Kidney epithelial cell (primary cell): ENCODE results near the gene OR13A1. TPM values are rescaled to one million over a fixed set of nuclear protein-coding genes. Genes with fewer than 3 reads are reported as not detected.
"Not testable (repeated sequence)": the region's sequence is repeated elsewhere in the genome, so short reads cannot be mapped to it uniquely, and the experiment has no call there.

ENCODE experiments used
- DNase-seq: peaks from one replicate; pipeline ENCODE4 v3.0.0-alpha.2; 2010; ENCODE audit warnings: low read depth
- H3K27me3 ChIP-seq: 2 replicates; pipeline ENCODE4 v1.6.0; 2011; ENCODE audit warnings: low read length; ENCODE audit not compliant: control insufficient read depth, insufficient read depth
- H3K36me3 ChIP-seq: 2 replicates; pipeline ENCODE4 v1.5.1; 2011; ENCODE audit warnings: low read length; ENCODE audit not compliant: control insufficient read depth, insufficient read depth
- H3K4me3 ChIP-seq: 2 replicates; pipeline ENCODE4 v1.5.1; 2011; ENCODE audit warnings: low read depth, mild to moderate bottlenecking, control low read depth, low read length
- total RNA-seq: library from RNA; depleted of rRNA; stranded (reverse); fragments of >200 nt; gene quantifications from 2 replicates; pipeline ENCODE4 v1.2.3, GENCODE V29; 2015
- TF ChIP-seq, protein P1 (sequence below): IDR thresholded peaks from 2 replicates; pipeline ENCODE4 v1.5.1; 2011; ENCODE audit warnings: mild to moderate bottlenecking, moderate library complexity, low read length, control low read depth, inconsistent platforms; ENCODE audit not compliant: insufficient read depth, poor library complexity, severe bottlenecking

OR13A1 gene
- total RNA-seq, 1 donor from 2014 or later = not detected

DNA sequence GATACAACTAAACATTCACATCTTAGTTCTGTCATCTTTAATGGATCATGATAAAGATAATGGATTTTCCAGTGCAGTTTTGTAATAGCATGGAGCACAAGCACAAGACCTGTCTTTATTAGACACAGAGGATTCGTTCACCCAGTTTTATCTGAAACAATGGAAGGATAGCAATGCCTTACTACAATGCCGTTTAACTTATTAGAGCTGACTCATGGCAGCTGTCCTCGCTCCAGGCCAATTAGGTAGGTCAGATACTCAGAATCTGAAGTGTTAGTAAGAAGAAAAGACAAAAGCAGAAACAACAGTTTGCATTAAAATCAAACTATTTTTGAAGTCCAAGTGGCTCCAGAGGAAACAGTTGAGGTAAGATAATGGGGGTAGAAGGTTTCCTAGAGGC lies 12.8 kb downstream of the OR13A1 start:
- no peaks in the 10 kb centered on the region for H3K27me3 ChIP-seq
- no peak overlapping the region for H3K4me3 ChIP-seq
- TF ChIP-seq, protein P1, sequence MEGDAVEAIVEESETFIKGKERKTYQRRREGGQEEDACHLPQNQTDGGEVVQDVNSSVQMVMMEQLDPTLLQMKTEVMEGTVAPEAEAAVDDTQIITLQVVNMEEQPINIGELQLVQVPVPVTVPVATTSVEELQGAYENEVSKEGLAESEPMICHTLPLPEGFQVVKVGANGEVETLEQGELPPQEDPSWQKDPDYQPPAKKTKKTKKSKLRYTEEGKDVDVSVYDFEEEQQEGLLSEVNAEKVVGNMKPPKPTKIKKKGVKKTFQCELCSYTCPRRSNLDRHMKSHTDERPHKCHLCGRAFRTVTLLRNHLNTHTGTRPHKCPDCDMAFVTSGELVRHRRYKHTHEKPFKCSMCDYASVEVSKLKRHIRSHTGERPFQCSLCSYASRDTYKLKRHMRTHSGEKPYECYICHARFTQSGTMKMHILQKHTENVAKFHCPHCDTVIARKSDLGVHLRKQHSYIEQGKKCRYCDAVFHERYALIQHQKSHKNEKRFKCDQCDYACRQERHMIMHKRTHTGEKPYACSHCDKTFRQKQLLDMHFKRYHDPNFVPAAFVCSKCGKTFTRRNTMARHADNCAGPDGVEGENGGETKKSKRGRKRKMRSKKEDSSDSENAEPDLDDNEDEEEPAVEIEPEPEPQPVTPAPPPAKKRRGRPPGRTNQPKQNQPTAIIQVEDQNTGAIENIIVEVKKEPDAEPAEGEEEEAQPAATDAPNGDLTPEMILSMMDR = no peak
- no peak for DNase-seq
- H3K36me3 ChIP-seq = no peaks in the 10 kb centered on the region

DNA sequence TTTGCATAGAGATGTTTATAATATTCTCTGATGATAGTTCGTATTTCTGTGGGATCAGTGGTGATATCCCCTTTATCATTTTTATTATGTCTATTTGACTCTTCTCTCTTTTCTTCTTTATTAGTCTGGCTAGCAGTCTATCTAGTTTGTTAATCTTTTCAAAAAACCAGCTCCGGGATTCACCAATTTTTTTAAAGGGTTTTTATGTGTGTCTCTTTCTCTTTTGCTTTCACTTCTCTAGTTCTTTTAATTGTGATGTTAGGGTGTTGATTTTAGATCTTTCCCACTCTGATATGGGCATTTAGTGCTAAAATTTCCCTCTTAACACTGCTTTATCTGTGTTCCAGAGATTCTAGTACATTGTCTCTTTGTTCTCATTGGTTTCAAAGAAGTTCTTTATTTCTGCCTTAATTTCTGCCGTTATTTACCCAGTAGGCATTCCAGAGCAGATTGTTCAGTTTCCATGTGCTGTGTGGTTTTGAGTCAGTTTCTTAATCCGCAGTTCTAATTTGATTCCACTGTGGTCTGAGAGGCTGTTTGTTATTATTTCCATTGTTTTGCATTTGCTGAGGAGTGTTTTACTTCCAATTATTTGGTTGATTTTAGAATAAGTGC lies 17.0 kb downstream of the OR13A1 start:
- not testable (repeated sequence) for H3K36me3 ChIP-seq, DNase-seq, H3K27me3 ChIP-seq, H3K4me3 ChIP-seq

DNA sequence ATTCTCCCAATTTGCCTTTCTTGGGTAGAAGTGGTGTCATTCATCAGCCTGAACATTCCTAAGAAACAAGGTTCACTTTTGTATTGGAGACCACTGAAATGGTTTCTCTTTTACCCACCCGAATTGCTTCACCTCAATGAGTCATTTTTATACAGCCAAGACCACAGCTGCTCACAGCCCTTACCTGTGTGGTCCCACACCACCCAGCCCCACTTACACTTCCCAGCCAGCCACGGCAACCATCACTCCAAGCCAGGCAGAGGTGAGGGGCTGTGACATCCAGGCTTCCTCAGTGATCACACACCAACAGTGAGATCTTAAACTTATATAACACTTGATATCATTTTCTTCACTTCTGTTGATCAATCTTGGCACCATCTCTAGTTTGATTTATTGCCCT lies 20.7 kb downstream of the OR13A1 start:
- Histone ChIP-seq H3K4me3 (no peak overlapping the region), H3K27me3 (no peaks in the 10 kb centered on the region), H3K36me3 (no peaks in the 10 kb centered on the region)
- TF ChIP-seq, protein P1 = no peak
- DNase-seq = no peak

DNA sequence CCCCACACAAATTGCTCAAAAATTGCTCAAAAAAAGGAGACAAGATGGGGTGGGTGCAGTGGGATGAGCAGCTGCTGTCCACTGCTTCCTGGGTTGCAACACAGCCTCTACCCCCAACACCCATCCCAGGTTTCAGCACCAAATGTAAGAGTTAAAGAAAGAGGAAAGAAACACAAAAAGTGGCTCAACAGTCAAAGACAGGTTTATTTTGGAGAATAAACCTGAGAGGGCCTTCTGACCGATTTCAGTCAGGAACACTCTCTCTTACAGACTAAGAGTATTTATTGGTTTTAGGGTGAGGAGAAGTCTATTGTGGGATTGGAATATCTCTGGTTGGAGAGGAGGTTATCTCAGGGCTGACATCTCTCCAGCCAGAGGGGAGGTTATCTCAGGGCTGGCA lies 28.4 kb downstream of the OR13A1 start:
- DNase-seq = no peak
- no peaks in the 10 kb centered on the region for H3K27me3 ChIP-seq
- no peaks in the 10 kb centered on the region for H3K36me3 ChIP-seq
- H3K4me3 ChIP-seq = no peak overlapping the region
- TF ChIP-seq, protein P1 = no peak

DNA sequence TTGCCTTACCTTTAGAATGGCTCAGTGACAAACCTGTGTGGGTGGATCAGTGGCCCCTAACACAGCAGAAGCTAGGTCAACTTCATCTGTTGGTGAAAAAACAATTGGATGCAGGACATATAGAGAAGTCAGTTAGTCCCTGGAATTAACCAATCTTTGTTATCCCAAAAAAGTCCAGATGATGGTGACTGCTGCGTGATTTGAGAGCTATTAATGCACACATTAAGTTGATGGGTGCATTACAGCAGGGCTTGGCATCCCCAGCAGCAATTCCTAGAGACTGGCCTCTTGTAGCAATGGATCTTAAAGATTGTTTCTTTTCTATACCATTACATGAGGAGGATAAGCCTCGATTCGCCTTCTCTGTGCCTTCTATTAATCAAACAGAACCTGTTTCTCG lies 33.3 kb downstream of the OR13A1 start:
- TF ChIP-seq, protein P1 = no peak
- DNase-seq = no peak
- no peak overlapping the region for H3K4me3 ChIP-seq
- H3K27me3 ChIP-seq = no peaks in the 10 kb centered on the region
- H3K36me3 ChIP-seq = no peaks in the 10 kb centered on the region

DNA sequence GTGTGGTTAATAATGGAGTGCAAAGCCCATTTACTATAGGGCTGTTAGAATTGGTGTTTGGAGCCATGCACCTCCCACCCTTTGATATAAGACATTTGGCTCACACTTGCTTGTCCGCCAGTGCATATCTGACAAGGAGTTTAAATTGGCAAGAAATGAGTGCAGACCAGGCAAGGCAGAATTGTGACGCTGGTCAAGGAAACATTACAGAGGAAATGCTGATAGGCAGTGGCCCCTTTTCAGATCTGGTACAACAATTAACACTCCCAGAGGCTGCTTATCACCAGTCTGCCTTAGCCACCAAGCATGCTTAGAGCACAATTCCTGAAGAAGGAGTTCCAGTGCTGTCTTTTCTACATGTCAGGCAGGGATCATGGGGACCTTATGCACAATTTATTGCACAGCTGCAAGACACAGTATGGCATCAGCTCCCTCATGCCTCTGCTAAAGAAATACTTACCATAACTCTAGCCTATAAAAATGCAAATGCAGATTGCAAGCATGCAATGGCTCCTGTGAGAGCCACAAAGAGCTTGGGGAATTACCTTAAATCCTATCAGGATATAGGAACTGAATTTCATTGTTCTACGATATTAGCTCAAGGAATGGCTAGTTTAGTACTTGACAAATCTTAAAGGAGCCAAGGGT lies 35.2 kb downstream of the OR13A1 start:
- H3K36me3 ChIP-seq = no peaks in the 10 kb centered on the region
- DNase-seq = no peak
- H3K4me3 ChIP-seq = no peak overlapping the region
- TF ChIP-seq, protein P1 = no peak
- H3K27me3 ChIP-seq = no peaks in the 10 kb centered on the region
